GM12878 (cell line): ENCODE measurements around the gene PDPK1. TPM values are rescaled to one million over a fixed set of nuclear protein-coding genes. Genes with fewer than 3 reads are reported as not detected.

Experiments used
- ATAC-seq: fragments of 200-7000 bp; cut with Tn5 transposase; 3 replicates; pipeline ENCODE4 v1.9.1; 2020; ENCODE audit warnings: mild to moderate bottlenecking, moderate library complexity
- BruUV-seq: library from RNA; stranded (reverse); fragments of 400-500 nt; replicated peaks from 2 replicates; lab custom pipeline; 2021; lab: Mats Ljungman, UMichigan
- CTCF ChIA-PET: fragments of 300-600 bp; sonication (Branson Sonifier 250); formaldehyde crosslinking; extraction: SDS; loops from one replicate; lab custom pipeline; 2021; ENCODE audit warnings: inconsistent platforms; lab: Yijun Ruan, JAX
- POLR2A ChIA-PET: fragments of 350-600 bp; formaldehyde crosslinking; extraction: SDS; loops from one replicate; lab custom pipeline; 2021; ENCODE audit warnings: inconsistent platforms; lab: Charles Lee
- RAD21 ChIA-PET: fragments of 300-600 bp; sonication (Branson Sonifier 250); formaldehyde crosslinking; loops from one replicate; lab custom pipeline; 2023; ENCODE audit warnings: antibody characterized with exemption; ENCODE audit not compliant: unreplicated experiment; lab: Charles Lee
- SMC1A ChIA-PET: fragments of 300-600 bp; sonication (Branson Sonifier 250); formaldehyde crosslinking; loops from one replicate; lab custom pipeline; 2023; ENCODE audit not compliant: unreplicated experiment, uncharacterized antibody; lab: Charles Lee
- DNase-seq: peaks from one replicate; pipeline ENCODE4 v3.0.0-alpha.2; 2011; ENCODE audit warnings: low read depth, low spot score
- FAIRE-seq: peaks from 3 replicates; lab custom pipeline; 2011; peaks lifted over from hg19 to GRCh38; lab: Jason Lieb, UNC
- H2AFZ ChIP-seq: 2 replicates; pipeline ENCODE4 v1.6.0; 2011; ENCODE audit warnings: low read depth, low read length, control low read depth; ENCODE audit not compliant: control insufficient read depth
- H3K27ac ChIP-seq: 2 replicates; pipeline ENCODE4 v1.5.1; 2011; ENCODE audit warnings: control low read depth; ENCODE audit not compliant: control insufficient read depth, insufficient read depth
- H3K27me3 ChIP-seq, 2 experiments: replicated peaks in 1 of 2; 2 replicates each; pipeline versions ENCODE4 v1.6.0 to v1.6.1; 2011; ENCODE audit warnings: low read length in 1 of 2; ENCODE audit not compliant: control insufficient read depth in 2 of 2, insufficient read depth in 2 of 2
- H3K36me3 ChIP-seq, 2 experiments: 2 replicates each; pipeline ENCODE4 v1.5.1; 2011; ENCODE audit warnings: low read length in 1 of 2; ENCODE audit not compliant: control insufficient read depth in 2 of 2, insufficient read depth in 2 of 2
- H3K4me1 ChIP-seq: 2 replicates; pipeline ENCODE4 v1.6.1; 2011; ENCODE audit warnings: mild to moderate bottlenecking, low read length, moderate library complexity, mixed read lengths; ENCODE audit not compliant: control insufficient read depth, insufficient read depth
- H3K4me2 ChIP-seq: 2 replicates; pipeline ENCODE4 v1.6.0; 2011; ENCODE audit warnings: control low read depth; ENCODE audit not compliant: control insufficient read depth, insufficient read depth
- H3K4me3 ChIP-seq: fragments of 200-600 bp; sonication (generic); 2 replicates; pipeline ENCODE4 v1.5.1; 2016
- H3K79me2 ChIP-seq: 2 replicates; pipeline ENCODE4 v1.6.0; 2011; ENCODE audit warnings: low read length; ENCODE audit not compliant: control insufficient read depth, insufficient read depth
- H3K9ac ChIP-seq: 2 replicates; pipeline ENCODE4 v1.8.0; 2011; ENCODE audit warnings: low read length, control low read depth, mixed read lengths; ENCODE audit not compliant: control insufficient read depth, insufficient read depth
- H3K9me3 ChIP-seq: replicated peaks from 3 replicates; pipeline ENCODE4 v1.5.1; 2011; ENCODE audit warnings: mild to moderate bottlenecking, low read length; ENCODE audit not compliant: control insufficient read depth, insufficient read depth
- H4K20me1 ChIP-seq: 2 replicates; pipeline ENCODE4 v1.6.0; 2011; ENCODE audit not compliant: control insufficient read depth, insufficient read depth
- BRCA1 ChIP-seq: IDR thresholded peaks from 2 replicates; pipeline ENCODE4 v1.6.1; 2011; ENCODE audit warnings: low read depth, low read length, improper control_type of control experiment
- ESRRA ChIP-seq: IDR thresholded peaks from 2 replicates; pipeline ENCODE4 v1.6.1; 2012; ENCODE audit warnings: mild to moderate bottlenecking, low read length, improper control_type of control experiment
- IKZF1 ChIP-seq: fragments of 450-650 bp; conservative IDR thresholded peaks from 2 replicates; pipeline ENCODE4 v1.6.1; 2017; ENCODE audit warnings: antibody characterized with exemption, mild to moderate bottlenecking
- KAT2A ChIP-seq: conservative IDR thresholded peaks from 2 replicates; pipeline ENCODE4 v1.6.1; 2011; ENCODE audit warnings: low read depth, low read length; ENCODE audit not compliant: control insufficient read depth
- MTA2 ChIP-seq: fragments of 450-650 bp; IDR thresholded peaks from 2 replicates; pipeline ENCODE4 v1.6.1; 2016; ENCODE audit warnings: low read depth, mild to moderate bottlenecking, moderate library complexity
- MYC ChIP-seq: IDR thresholded peaks from 2 replicates; pipeline ENCODE4 v1.6.1; 2011; ENCODE audit warnings: mild to moderate bottlenecking, low read length, moderate library complexity, inconsistent platforms; ENCODE audit not compliant: insufficient read depth, insufficient replicate concordance, insufficient read length, severe bottlenecking
- NFXL1 ChIP-seq: fragments of 450-650 bp; IDR thresholded peaks from 2 replicates; pipeline ENCODE4 v1.6.1; 2017; ENCODE audit warnings: antibody characterized with exemption, mild to moderate bottlenecking, borderline replicate concordance
- RBBP5 ChIP-seq: fragments of 200-600 bp; sonication (generic); conservative IDR thresholded peaks from 2 replicates; pipeline ENCODE4 v1.6.1; 2016
- RUNX3 ChIP-seq: IDR thresholded peaks from 2 replicates; pipeline ENCODE4 v1.6.1; 2012; ENCODE audit warnings: low read length, inconsistent platforms
- SIN3A ChIP-seq: IDR thresholded peaks from 2 replicates; pipeline ENCODE4 v1.6.1; 2012; ENCODE audit warnings: low read depth, low read length, improper control_type of control experiment
- SMARCA5 ChIP-seq: fragments of 450-650 bp; IDR thresholded peaks from 2 replicates; pipeline ENCODE4 v1.6.1; 2017; ENCODE audit warnings: mild to moderate bottlenecking
- SMC3 ChIP-seq: IDR thresholded peaks from 2 replicates; pipeline ENCODE4 v1.6.1; 2011; ENCODE audit warnings: low read length, improper control_type of control experiment, borderline replicate concordance
- TAF1 ChIP-seq: IDR thresholded peaks from 2 replicates; pipeline ENCODE4 v1.6.1; 2011; ENCODE audit warnings: mild to moderate bottlenecking, low read depth, low read length, borderline replicate concordance
- YBX1 ChIP-seq: fragments of 450-650 bp; IDR thresholded peaks from 2 replicates; pipeline ENCODE4 v1.6.1; 2016; ENCODE audit warnings: antibody characterized with exemption
- ZNF217 ChIP-seq: fragments of 450-650 bp; IDR thresholded peaks from 2 replicates; pipeline ENCODE4 v1.6.1; 2017; ENCODE audit warnings: antibody characterized with exemption, mild to moderate bottlenecking
- WGBS: methylation state at CpG from one replicate; pipeline ENCODE4 v1.1.6; 2016; ENCODE audit warnings: low lambda C conversion rate; ENCODE audit not compliant: insufficient replicate concordance, insufficient coverage; ENCODE audit errors: missing lambda C conversion rate; 5-methylcytosine and 5-hydroxymethylcytosine counted together
- in situ Hi-C: fragments of 300-500 bp; cut with MboI; formaldehyde crosslinking; loops from 9 replicates; pipeline ENCODE4 v1.14.3; 2018; ENCODE audit warnings: mixed read lengths
- intact Hi-C: fragments of 100-400 bp; cut with micrococcal nuclease; formaldehyde crosslinking; loops from one replicate; pipeline ENCODE4 v1.14.2; 2022; ENCODE audit not compliant: unreplicated experiment
- polyA plus RNA-seq, 11 experiments: library from polyadenylated mRNA; depleted of rRNA in 4 of 11; unstranded in 6 of 11; stranded (reverse) in 5 of 11; fragments of >200 nt; fragmentation: Nextera tagmentation in 4 of 11; fragmentation: Illumina TruSeq in 1 of 11; extraction: Ambion mirVana in 4 of 11; extraction: Trizol in 1 of 11; gene quantifications; 1 replicate in 1 of 11; 2 replicates in 10 of 11; pipeline versions ENCODE4 v1.2.1 to v1.2.3, GENCODE V29; 2011 to 2016; ENCODE audit warnings: inconsistent platforms in 2 of 11, missing spikeins in 2 of 11, low read depth in 1 of 11
- total RNA-seq, 4 experiments: library from RNA; depleted of rRNA in 3 of 4; stranded (reverse); fragments of >200 nt in 3 of 4; fragmentation: Illumina TruSeq in 1 of 4; extraction: Trizol in 1 of 4; gene quantifications; 2 replicates each; pipeline versions ENCODE4 v1.2.1 to v1.2.3, GENCODE V29; 2013 to 2021
- TF ChIP-seq, protein P1 (sequence below): fragments of 450-650 bp; formaldehyde crosslinking; IDR thresholded peaks from 2 replicates; pipeline ENCODE4 v1.4.0; 2020; ENCODE audit warnings: mild to moderate bottlenecking, moderate library complexity

The PDPK1 gene
- total and polyA plus RNA-seq, 10 of the 15 experiments (the other 5 are each of a cell fraction or from before 2014, with no cell fraction given), result 3.9 to 41.3 (median 25.5) TPM

DNA sequence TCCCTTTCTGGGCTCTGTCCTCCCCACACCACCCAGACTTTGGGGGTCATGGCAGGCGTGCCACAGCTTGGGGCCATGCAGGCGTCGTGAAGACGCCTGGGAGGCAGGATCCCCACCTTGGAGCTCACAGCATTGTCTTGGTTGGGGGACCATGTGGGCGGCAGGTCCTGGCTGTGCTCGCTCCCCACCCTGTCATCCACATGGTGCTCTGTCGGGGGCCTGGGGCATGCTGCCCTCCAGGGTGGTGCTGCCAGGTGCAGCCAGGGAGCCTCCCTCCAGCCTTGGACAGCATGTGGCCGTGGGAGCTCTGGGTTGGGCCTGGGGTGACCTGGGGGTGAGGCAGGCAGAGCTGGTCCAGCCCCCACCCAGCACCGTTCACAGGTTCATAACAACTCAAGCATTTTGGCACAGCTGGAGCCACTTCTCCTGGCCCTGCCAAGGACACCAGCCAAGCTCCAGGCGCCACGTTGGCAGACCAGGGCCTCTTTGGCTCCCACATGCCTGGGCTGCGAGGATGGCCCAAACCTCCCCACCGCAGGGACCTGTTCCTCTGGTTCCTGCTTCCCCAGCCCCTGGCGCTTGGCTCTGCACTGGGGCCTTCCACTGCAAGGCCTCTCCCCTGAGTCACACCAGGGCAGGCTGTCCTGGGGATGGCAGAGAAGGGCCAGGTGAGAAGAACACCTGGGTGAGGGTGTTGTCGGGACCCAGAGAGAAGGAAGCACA, 39.1 kb upstream of the PDPK1 start:
- ChIA-PET CTCF (interaction anchor here (0.6 to 1.0 kb wide), 2 partner anchors 30 to 176 kb away, joined by 3 read pairs; no protein-coding TSS in a partner anchor), SMC1A (no interaction called here), POLR2A (no interaction called here), RAD21 (no interaction called here)
- ATAC-seq, result no peak
- Histone ChIP-seq H3K9ac (no peak overlapping the region), H2AFZ (no peak overlapping the region), H3K27ac (no peak overlapping the region), H3K27me3 (no peaks in the 10 kb centered on the region), H3K79me2 (no peaks in the 10 kb centered on the region), H3K4me3 (no peak overlapping the region), H3K4me1 (no peaks in the 10 kb centered on the region), H4K20me1 (no peaks in the 10 kb centered on the region), H3K9me3 (no peaks in the 10 kb centered on the region), H3K36me3 (peaks cover 0 to 11% of the 10 kb centered on the region in 2 experiments; a peak in 2 of 4 replicates), H3K4me2 (no peak overlapping the region)
- no peak for DNase-seq
- BruUV-seq, result no TSS peak
- FAIRE-seq, result no peak
- no peak for TF ChIP-seq KAT2A
- TF ChIP-seq NFXL1, result no peak
- TF ChIP-seq BRCA1, result no peak
- TF ChIP-seq TAF1, result no peak
- TF ChIP-seq MTA2, result no peak
- TF ChIP-seq RBBP5, result no peak
- no peak for TF ChIP-seq SMC3
- intact Hi-C loops (no loop called here), in situ Hi-C loops (loop anchor here (5.0 to 10.0 kb wide), 2 partner anchors 161 to 484 kb away; partner anchors contain the start of gene NPW)
- WGBS, result 82% methylated on average over 15 of the region's 15 CpGs

- WGBS, result 77% methylated on average over 6 of the region's 6 CpGs
- ChIA-PET POLR2A (no interaction called here), CTCF (interaction anchor here (2.8 kb wide), 1 partner anchor 69 kb away, joined by 36 read pairs; the partner anchor contains the start of gene CCNF), SMC1A (interaction anchor here (2.5 kb wide), 1 partner anchor 69 kb away, joined by 17 read pairs; the partner anchor contains the start of gene CCNF), RAD21 (no interaction called here)
- Histone ChIP-seq H3K27me3 (no peaks in the 10 kb centered on the region), H4K20me1 (no peaks in the 10 kb centered on the region), H3K4me1 (no peaks in the 10 kb centered on the region), H3K79me2 (no peaks in the 10 kb centered on the region), H3K4me2 (no peak overlapping the region), H3K9ac (no peak overlapping the region), H3K4me3 (no peak overlapping the region), H3K27ac (no peak overlapping the region), H3K9me3 (no peaks in the 10 kb centered on the region), H3K36me3 (peaks cover 0 to 11% of the 10 kb centered on the region in 2 experiments; a peak in 2 of 4 replicates), H2AFZ (no peak overlapping the region)
- intact Hi-C loops, result no loop called here
- no peak for FAIRE-seq
- ATAC-seq, result no peak
- no peak for DNase-seq
- in situ Hi-C loops, result loop anchor here (5.0 to 10.0 kb wide), 2 partner anchors 162 to 485 kb away; partner anchors contain the start of gene NPW
- BruUV-seq, result no TSS peak
- TF ChIP-seq ZNF217 (no peak), IKZF1 (no peak), YBX1 (no peak), RUNX3 (no peak), ESRRA (no peak), SIN3A (no peak), MYC (no peak), SMARCA5 (no peak)
- TF ChIP-seq, protein P1, sequence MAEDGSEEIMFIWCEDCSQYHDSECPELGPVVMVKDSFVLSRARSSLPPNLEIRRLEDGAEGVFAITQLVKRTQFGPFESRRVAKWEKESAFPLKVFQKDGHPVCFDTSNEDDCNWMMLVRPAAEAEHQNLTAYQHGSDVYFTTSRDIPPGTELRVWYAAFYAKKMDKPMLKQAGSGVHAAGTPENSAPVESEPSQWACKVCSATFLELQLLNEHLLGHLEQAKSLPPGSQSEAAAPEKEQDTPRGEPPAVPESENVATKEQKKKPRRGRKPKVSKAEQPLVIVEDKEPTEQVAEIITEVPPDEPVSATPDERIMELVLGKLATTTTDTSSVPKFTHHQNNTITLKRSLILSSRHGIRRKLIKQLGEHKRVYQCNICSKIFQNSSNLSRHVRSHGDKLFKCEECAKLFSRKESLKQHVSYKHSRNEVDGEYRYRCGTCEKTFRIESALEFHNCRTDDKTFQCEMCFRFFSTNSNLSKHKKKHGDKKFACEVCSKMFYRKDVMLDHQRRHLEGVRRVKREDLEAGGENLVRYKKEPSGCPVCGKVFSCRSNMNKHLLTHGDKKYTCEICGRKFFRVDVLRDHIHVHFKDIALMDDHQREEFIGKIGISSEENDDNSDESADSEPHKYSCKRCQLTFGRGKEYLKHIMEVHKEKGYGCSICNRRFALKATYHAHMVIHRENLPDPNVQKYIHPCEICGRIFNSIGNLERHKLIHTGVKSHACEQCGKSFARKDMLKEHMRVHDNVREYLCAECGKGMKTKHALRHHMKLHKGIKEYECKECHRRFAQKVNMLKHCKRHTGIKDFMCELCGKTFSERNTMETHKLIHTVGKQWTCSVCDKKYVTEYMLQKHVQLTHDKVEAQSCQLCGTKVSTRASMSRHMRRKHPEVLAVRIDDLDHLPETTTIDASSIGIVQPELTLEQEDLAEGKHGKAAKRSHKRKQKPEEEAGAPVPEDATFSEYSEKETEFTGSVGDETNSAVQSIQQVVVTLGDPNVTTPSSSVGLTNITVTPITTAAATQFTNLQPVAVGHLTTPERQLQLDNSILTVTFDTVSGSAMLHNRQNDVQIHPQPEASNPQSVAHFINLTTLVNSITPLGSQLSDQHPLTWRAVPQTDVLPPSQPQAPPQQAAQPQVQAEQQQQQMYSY, result no peak
These were observed 38.4 kb upstream of the PDPK1 start for GRCh38 chr16:2499454-2499853.
